GM18870 (cell line): Measurements from ENCODE around the gene MAP2K6.
A peak's percentile ranks its signal among the peaks of the same experiment; 100 is the strongest.

ENCODE experiments used
- ATAC-seq: cut with Tn5 transposase; IDR thresholded peaks from one replicate; pipeline ENCODE4 v1.9.1; 2021; ENCODE audit warnings: moderate library complexity; ENCODE audit not compliant: unreplicated experiment

The MAP2K6 gene

GRCh38 chr17:69414408-69415274 is at the start of gene MAP2K6:
MAP2K6 (plus strand) TSS chr17:69414697; CDS start chr17:69414985, 288 bp downstream.
- peak; percentile 92 for ATAC-seq

GRCh38 chr17:69367298-69367697 is 47.2 kb upstream of the MAP2K6 start:
- ATAC-seq = peak; percentile 87

- no peak for ATAC-seq
Measured at GRCh38 chr17:69373069-69373468, 41.4 kb upstream of the MAP2K6 start.

GRCh38 chr17:69375229-69375628 is 39.3 kb upstream of the MAP2K6 start:
- ATAC-seq = no peak

- no peak for ATAC-seq
Measured at GRCh38 chr17:69388822-69389442, 25.6 kb upstream of the MAP2K6 start.

DNA sequence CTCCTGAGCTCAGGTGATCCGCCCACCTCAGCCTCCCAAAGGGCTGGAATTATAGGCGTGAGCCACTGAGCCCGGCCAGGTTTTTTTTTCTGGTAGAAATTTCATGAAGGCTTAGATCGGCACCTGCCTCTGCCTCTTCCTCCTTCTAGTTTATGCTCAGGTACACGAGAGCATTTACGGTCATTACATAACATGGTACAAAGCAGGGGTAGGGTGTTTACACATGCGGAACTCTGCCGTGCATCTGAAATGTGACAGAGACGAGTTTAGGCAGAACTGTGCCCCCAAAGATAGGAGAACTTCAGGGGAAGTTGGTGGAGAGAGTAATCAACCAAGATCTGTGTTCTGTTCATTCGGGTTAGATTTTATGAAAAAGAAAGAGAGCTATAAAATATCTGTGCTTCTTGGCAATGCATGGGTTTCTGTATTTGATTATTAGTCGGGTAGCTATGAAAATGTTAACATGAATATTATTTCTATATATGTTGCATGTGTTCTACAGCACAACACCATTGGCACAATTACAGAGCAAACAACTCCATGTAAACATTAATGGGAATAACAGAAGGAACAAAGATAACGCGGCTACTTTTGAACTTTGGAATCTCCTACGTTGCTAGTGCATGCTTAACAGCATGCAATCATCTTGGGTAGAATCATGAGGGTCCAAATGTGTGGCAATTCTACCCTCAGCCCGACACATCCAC is 23.5 kb upstream of the MAP2K6 start:
- ATAC-seq = no peak

- no peak for ATAC-seq
Measured at GRCh38 chr17:69401251-69401650, 13.2 kb upstream of the MAP2K6 start.

DNA sequence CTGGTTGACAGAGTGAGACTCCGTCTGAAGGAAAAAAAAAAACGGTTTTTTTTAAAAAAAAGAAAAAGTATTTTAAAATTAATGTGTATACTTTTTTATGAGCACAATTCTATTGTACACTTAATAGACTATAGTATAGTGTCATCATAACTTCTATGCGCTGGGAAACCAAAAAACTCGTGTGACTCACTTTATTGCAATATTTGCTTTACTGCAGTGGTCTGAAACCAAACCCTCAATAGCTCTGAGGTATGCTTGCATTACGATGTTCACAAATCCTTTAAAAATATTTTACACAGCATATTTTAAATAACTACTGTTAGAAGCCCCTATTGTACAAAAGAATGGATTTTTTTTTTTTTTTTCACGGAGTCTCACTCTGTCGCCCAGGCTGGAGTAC is 12.4 kb upstream of the MAP2K6 start:
- ATAC-seq = no peak

- no peak for ATAC-seq
Measured at GRCh38 chr17:69404399-69404798, 10.1 kb upstream of the MAP2K6 start.

GRCh38 chr17:69405096-69405495 is 9.4 kb upstream of the MAP2K6 start:
- no peak for ATAC-seq

DNA sequence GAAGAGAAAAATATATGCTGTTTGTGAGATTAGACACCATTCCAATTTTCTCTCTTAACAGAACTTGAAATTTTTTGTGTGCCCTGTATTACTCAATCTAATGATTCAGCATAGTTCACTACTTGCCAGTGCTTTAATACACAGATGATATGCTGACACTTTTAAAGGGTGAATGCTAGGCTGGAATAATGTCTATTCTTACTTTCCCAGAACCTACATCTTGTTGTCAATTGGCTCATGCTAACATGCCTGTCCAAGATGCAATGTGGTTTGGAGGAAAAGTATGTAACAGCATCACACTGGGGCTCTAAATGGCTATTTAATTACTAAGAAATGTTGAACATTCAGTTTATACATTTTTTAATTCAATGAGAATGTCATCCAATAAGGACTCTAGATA is 7.6 kb upstream of the MAP2K6 start:
- no peak for ATAC-seq

DNA sequence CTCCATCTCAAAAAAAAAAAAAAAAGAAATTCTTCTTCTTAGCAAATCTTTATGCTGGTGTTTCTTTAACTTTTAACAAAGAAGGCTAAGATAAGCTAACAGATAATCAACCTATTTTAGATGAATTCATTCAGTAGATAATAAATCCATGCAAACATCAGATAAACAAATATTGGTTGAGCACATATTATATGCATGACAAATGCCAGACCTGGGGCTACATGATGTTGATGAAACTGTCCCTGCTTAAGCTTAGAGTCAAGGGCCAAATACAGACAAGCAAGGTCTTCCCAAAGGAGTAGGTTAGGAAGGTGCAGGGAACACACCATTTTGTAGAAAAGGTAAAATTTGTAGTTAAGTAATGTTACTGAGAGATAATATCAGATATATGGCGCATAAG is 6.7 kb upstream of the MAP2K6 start:
- ATAC-seq = no peak

DNA sequence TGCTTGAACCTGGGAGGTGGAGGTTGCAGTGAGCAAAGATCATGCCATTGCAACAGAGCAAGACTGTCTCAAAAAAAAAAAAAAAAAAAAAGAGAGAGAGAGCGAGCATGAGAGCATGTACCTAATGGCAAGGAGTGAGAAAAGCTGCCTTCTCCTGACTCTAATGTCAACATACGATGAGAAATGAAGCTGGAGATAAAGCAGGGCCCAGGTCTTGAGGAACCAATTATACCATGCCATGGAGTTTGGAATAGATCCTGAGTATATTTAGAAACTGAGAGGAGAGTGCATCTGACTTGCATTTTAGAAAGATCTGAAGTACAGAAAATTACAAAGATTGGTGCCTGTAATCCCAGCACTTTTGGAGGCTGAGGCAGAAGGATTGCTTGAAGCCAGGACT is 3.8 kb upstream of the MAP2K6 start:
- no peak for ATAC-seq

- no peak for ATAC-seq
Measured at GRCh38 chr17:69411766-69412165, 2.7 kb upstream of the MAP2K6 start.

- no peak for ATAC-seq
Measured at GRCh38 chr17:69412251-69412671, 2.2 kb upstream of the MAP2K6 start.

DNA sequence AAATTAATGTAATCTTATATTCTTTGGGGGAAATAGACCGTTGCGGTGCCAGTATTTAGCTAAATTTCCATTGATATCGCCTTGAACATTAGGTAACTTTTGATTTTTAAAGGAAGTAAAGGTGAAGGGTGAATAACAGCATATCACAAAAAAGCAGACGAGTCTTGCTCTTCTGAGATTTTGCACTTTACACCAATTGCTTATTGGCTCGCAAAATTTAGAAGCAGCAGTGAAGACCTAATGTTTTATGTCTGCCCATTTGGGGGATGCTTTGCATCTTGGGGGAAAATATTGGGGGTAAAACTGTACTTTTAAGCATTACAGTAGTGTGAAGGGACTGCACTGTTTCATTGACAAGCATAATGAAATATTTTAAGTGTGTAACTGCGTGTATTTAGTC is 934 bp downstream of the MAP2K6 start:
- no peak for ATAC-seq

DNA sequence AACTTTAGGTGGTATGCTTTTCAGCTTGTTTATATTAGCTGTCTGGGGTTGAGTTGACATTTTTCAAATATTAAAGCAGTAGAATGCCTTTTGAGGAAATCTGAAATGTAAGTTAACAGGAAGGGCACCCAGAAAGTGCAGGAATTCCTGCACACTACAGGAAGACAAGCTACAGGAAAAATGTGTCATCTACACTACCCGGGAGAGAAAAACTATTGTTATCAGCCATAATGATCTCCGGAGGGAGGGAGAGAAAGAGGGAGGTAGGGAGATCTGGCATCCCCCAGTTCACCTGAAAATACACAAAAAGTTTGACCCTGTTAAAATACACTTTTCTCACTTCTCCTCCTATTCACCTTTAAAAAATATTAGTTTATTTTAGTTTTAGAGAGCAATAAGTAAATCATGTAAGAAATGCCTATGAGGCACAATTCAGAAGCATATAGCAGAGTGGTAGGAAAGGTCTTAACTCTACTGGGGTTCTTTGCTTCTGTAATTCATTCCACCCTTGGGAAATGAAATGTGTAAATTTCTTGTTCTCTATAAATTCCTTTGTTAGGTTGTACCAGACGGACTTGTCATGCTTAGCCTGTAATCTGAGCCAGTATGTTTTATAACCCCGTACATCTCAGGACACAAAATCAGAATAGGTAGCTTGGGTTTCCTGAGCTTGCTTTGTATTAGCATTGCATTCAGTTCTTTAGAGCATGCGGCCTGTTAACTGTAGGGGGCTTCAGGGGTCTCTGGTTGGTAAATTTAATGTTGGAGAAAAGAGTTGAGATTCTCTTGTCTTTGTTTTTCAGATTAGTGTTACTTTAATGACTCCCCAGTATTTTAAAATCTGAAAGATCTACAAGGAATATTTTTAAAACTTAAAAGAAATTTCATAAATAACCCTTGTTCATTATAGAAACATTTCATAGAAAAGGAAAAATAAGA is 3.3 kb downstream of the MAP2K6 start:
- ATAC-seq = no peak

DNA sequence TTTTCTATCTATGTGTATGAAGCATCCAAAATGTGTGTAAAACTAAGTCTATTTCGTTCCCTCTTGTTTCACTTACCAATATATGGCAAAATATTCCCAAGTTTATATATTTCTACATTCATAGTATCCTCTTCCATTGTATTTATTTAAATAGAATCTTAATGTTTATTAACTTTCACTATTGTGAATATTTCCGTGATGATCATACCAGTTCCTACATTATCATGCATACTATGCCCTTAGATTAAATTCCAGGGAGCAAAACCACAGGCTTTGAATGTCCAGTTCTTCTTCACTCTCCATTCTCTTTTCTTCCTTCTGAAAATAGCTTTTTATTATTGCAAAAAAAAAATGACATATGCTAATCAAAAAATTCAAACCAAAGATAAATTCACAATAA is 4.0 kb downstream of the MAP2K6 start:
- no peak for ATAC-seq

DNA sequence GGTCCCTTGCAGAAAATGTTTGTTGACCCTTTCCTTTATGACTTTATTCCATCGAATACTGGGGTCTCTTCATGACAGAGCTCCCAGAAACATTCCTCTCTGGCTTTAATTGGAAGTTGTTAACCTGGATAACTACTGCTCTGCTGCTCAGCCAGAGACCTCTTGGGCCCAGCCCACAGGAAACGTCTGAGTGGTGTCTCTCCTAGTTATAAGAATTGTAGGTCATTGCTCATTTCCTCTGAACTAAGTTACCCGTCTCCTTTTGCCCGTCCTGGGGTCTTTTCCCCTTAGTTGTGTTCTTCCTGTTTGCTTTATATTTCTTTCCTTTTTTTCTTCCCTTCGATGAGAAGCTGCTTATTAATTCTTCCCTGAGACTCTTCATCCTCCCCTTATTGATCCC is 9.0 kb downstream of the MAP2K6 start:
- ATAC-seq = no peak

DNA sequence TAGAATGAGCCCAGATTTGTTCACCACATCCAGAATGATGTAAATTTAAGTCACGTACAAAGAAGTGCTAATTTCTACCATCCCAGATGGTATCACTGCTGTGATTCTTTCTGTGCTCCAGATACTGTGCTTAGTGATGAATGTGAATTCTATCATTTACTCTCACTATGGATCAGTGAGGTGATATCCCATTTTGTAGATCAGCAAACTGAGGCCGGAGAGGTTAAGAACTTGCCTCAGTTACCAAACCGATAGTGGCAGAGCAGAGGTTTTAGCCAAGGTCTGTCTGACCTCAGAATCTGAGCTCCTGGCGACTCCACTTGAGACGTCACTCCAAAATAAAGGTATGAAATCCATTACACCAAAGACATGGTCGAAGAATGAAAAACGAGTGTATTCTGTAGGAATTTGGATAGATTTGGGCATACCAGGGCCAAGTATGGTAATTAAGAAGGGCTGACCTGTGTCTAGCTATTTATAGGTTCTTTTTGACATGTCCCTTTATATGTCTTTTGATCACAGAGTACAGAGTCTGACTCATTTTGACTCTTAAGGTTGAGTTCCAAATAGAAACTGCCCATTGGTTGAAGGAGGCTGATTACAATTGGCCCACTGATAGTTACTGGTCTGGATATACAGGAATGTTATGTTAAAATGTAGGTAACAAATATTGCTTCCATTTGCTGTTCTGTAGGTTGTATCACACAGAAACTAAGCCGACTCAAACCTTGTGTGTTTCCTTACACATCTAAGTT is 10.0 kb downstream of the MAP2K6 start:
- no peak for ATAC-seq
